GM13977 (cell line): ENCODE data around the gene BAAT.
"Not testable (repeated sequence)": the region's sequence is repeated elsewhere in the genome, so short reads cannot be mapped to it uniquely, and the experiment has no call there.

Experiments used
- DNase-seq: peaks from one replicate; pipeline ENCODE4 v3.0.0; 2012; ENCODE audit warnings: low spot score
- in situ Hi-C: fragments of 300-500 bp; cut with MboI; formaldehyde crosslinking; loops from one replicate; pipeline ENCODE4 v1.12.0; 2022; ENCODE audit warnings: low sequenced_read_pairs, low pct_unique_long_range_greater_than_20kb, mixed read lengths, inconsistent platforms; ENCODE audit not compliant: unreplicated experiment
- TF ChIP-seq, protein P1 (sequence below): IDR thresholded peaks from 2 replicates; pipeline ENCODE4 v1.5.1; 2012; ENCODE audit warnings: mild to moderate bottlenecking, control low read depth; ENCODE audit not compliant: insufficient read depth; ENCODE audit errors: extremely low read depth, missing control alignments

Gene BAAT

DNA sequence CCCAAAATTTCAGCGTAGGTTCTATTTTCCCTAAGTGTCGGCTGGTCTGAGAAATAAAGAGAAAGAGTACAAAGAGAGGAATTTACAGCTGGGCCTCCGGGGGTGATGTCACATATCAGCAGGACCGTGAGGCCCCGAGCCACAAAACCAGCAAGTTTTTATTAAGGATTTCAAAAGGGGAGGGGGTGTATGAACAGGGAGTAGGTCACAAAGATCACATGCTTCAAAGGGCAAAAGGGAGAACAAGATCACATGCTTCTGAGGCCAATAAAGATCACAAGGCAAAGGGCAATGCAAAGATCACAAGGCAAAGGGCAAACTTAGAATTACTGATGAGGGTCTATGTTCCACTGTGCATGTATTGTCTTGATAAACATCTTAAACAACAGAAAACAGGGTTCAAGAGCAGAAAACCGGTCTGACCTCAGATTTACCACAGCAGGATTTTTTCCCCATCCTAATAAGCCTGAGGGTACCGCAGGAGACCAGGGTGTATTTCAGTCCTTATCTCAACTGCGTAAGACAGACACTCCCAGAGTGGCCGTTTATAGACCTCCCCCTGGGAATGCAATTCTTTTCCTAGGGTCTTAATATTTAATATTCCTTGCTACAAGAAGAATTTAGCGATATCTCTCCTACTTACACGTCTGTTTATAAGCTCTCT lies at the start of gene BAAT:
Gene BAAT, minus strand, starts transcription at position 134 of the 664 bp plus-strand sequence. CDS start 13,602 bp downstream, outside the sequence.
- DNase-seq, in situ Hi-C loops: not testable (repeated sequence)

DNA sequence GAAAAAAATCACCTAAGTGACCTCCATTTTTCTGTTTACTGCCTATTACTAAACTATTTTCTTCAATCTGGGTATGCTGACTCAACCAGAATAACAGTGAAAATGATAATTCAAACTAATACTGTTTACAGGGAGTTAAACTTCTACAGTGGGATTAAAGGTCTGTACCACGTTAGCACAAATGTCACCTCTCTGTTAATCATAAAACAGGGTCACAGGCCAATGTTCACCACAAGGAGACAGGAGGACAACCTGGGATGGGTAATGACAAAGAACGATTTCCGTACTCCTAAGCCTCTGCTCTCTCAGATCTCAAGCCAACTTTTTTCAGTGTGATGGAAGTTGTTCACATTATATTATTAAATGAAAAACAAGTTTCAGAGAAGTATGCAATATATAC lies 48.4 kb upstream of the BAAT start:
- in situ Hi-C loops, result no loop called here
- TF ChIP-seq, protein P1, sequence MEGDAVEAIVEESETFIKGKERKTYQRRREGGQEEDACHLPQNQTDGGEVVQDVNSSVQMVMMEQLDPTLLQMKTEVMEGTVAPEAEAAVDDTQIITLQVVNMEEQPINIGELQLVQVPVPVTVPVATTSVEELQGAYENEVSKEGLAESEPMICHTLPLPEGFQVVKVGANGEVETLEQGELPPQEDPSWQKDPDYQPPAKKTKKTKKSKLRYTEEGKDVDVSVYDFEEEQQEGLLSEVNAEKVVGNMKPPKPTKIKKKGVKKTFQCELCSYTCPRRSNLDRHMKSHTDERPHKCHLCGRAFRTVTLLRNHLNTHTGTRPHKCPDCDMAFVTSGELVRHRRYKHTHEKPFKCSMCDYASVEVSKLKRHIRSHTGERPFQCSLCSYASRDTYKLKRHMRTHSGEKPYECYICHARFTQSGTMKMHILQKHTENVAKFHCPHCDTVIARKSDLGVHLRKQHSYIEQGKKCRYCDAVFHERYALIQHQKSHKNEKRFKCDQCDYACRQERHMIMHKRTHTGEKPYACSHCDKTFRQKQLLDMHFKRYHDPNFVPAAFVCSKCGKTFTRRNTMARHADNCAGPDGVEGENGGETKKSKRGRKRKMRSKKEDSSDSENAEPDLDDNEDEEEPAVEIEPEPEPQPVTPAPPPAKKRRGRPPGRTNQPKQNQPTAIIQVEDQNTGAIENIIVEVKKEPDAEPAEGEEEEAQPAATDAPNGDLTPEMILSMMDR, result no peak

DNA sequence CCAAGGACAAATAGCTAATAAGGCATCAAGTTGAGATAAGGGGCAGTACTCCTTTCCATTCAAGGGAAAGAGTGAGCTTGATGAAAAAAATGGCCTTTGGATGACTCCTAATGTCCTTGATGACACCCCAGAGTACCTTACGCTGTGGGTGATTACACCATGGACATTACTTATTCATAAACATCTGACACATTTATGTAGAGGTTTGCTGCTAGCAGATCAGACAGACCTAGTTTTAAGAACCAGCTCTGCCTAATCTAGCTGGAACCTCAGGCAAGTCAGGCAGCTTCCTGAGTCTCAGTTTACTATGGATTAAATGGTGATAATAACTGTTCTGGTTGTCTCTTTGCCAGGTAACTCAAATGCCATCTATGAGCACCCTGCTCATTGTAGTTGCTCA lies 47.9 kb upstream of the BAAT start:
- in situ Hi-C loops, result no loop called here
- TF ChIP-seq, protein P1, result no peak
- no peak for DNase-seq

More for the DNA sequence above, 48.4 kb upstream of the BAAT start:
- no peak for DNase-seq

DNA sequence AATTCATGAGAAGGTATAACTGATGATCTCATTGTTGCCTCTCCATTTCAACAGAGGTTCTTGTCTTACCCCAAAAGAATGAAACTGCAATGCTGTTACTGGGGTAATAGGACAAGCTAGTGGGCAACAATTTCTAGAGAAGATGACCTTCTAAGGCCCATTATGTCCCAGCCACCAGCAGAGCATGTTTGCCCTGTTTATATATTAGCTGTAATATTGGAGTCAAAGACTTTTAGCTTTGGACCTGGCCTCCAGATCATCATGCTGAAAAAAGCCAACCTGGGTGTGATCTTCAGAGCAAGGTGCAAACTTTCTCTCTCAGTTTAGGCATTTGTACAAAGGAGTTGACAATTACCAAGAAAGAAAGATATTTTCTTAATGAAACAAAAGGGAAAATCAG lies 47.4 kb upstream of the BAAT start:
- in situ Hi-C loops, result no loop called here
- no peak for DNase-seq
- TF ChIP-seq, protein P1, result no peak

DNA sequence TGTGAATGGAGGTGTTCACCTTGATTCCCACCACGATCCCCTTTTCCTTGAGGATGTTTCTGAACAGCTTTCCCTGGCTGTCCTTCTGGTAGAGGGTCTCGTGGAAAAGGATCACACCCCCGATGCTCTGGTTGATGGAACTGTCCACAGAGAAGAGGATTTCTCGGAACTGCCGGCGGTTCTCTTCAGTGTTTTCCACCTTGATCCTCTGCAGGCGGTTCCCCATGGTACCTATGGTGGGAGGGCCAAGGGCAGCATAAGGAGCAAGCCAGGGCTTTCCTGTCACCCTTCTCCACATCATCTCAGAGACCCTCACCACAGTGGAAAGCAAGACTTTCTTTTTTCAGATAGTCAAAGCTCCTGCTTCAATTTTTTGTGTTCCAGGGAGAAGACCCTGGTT lies 44.9 kb upstream of the BAAT start:
- in situ Hi-C loops, result no loop called here
- TF ChIP-seq, protein P1, result no peak
- DNase-seq, result no peak

DNA sequence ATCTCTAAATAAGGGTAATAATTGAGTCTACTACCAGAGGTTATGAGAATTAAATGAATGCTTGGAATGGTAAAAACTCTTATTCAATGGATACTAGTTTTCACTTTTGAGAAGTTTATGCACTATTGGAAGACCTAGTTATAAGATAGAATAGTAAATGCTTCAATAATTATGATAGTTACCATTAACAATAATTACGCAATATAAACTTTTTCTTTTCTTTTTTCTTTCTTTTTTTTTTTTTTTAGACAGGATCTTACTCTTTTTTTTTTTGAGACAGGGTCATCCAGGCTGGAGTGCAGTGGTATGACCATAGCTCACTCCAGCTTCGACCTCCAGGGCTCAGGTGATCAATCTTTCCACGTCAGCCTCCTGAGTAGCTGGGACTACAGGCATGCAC lies 44.1 kb upstream of the BAAT start:
- TF ChIP-seq, protein P1, result no peak
- no peak for DNase-seq
- in situ Hi-C loops, result no loop called here

DNA sequence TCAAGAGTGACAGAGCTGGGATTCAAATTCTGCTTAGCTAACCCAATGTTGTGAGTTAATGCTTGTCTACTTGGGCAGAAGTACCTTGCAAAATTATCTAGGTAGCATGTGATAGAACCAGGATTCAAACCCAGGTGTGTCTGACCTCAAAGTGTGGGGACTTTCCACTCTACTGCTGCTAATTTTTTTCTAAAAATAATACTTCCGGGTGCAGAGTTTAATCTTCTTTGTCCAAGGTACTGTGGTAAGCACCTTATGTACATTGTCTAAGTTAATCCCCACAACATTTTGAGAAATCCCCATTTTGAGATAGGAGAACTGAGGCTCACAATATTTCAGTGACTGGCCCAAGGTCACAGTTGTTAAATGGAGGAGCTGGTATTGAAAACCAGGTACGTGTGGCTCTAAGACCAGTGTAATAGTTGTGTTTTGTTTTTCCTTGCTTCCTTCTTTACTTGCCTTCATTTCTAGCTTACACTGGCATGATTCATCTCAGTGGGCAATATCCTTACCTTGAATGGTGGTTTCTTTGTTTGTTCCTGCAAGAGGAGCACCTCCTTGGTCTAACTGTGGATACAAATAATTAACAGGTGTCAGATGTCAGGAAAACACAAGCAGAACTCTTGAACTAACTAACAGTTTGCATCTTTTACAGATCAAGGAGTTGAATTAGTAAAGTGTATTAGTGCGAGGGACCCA lies 43.3 kb upstream of the BAAT start:
- in situ Hi-C loops, result no loop called here
- TF ChIP-seq, protein P1, result no peak
- no peak for DNase-seq
